ENCODE data around the gene CCDC148. TPM values are rescaled to one million over a fixed set of nuclear protein-coding genes. Genes with fewer than 3 reads are reported as not detected.
"Not testable (repeated sequence)": the region's sequence is repeated elsewhere in the genome, so short reads cannot be mapped to it uniquely, and the experiment has no call there.

The CCDC148 gene
- total RNA-seq, 2 experiments from 2014 or later, result 0.15 TPM; not detected in 1

DNA sequence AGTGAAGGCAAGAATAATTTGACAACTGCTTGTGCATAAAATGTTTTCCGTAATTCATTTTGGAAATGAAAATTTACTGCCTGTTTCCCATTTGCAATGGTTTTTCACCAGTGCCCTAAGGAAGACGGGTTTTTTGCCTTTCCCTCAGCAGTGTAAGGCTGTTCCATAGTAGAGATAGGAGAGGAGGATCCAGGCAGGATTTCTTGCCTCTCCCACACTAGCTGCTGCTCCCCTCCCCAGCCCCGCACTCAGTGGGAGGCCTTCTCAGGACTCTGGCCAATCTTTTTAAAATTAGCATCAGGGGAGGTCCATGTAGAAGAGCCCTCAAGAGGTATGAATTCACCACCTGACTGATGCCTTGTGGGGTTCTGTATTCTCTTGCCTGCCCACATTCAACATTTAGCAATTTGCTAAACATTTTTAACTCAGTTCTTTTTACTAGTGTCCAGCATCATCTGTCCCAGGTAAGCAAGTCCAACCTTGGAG lies 18.0 kb upstream of the CCDC148 start:
- H3K9me3 Mint-ChIP-seq, H3K27me3 Mint-ChIP-seq, POLR2A ChIA-PET, DNase-seq, H3K27ac Mint-ChIP-seq, H3K4me3 Mint-ChIP-seq: not testable (repeated sequence)
- Mint-ChIP-seq H3K36me3 (ENCODE audit: low read depth) (peaks cover 17% of the 10 kb centered on the region), H3K4me1 (peaks cover 18% of the 10 kb centered on the region)
- CTCF ChIA-PET, result interaction anchor here (0.6 kb wide), 1 partner anchor 616 kb away, joined by 3 read pairs; no protein-coding TSS in a partner anchor

DNA sequence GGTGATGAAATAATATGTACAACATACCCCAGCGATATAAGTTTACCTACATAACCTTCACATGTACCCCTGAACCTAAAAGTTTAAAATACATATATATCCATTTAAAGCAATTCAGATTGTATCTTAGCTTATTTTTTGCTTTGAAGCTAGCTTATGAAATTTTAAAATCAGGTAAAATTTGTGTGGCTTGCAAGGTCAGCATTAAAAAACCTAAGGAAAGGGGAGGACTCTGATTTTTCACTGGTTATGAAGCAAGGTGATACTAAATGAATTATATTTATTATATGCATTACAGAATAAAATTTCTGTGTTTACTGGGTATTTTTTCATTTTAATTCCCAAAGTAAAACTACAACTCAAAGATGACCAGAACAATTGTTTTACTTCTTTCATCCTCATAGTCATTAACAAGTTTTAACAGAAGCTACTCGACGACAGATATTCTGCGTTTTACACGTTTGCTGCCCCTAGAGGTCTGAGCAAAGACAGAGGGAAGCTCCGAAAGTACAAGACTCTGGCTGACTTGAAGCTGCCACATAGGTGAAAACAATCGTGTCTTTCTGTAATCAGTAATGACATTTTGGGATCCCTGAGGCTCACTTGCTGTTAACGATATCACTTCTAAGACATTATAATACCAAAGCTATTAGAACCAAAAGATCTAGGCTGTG lies 17.3 kb upstream of the CCDC148 start:
- H3K36me3 Mint-ChIP-seq (ENCODE audit: low read depth), result peaks cover 20% of the 10 kb centered on the region
- CTCF ChIA-PET, result interaction anchor here (0.6 to 0.8 kb wide), 2 partner anchors 20 to 616 kb away, joined by 3 read pairs; no protein-coding TSS in a partner anchor
- no peaks in the 10 kb centered on the region for H3K9me3 Mint-ChIP-seq
- no peak overlapping the region for H3K4me3 Mint-ChIP-seq
- no peak overlapping the region for H3K27ac Mint-ChIP-seq
- POLR2A ChIA-PET, result no interaction called here
- H3K27me3 Mint-ChIP-seq, result no peaks in the 10 kb centered on the region
- H3K4me1 Mint-ChIP-seq, result peaks cover 18% of the 10 kb centered on the region
- no peak for DNase-seq

DNA sequence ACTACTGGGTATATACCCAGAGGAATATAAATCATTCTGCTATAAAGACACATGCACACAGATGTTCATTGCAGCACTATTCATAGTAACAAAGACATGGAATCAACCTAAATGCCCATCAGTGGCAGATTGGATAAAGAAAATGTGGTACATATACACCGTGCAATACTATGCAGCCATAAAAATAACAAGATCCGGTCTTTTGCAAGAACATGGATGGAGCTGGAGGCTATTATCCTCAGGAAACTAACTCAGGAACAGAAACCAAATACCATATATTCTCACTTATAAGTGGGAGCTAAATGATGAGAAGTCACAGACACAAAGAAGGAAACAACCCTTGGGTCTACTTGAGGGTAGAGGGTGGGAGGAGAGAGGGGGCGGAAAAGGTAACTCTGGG lies 16.7 kb upstream of the CCDC148 start:
- DNase-seq, H3K4me3 Mint-ChIP-seq, POLR2A ChIA-PET, H3K27me3 Mint-ChIP-seq, H3K27ac Mint-ChIP-seq, H3K9me3 Mint-ChIP-seq: not testable (repeated sequence)
- peaks cover 16% of the 10 kb centered on the region for H3K4me1 Mint-ChIP-seq
- CTCF ChIA-PET, result interaction anchor here (0.8 kb wide), 1 partner anchor 20 kb away, joined by 3 read pairs; no protein-coding TSS in a partner anchor
- peaks cover 20% of the 10 kb centered on the region for H3K36me3 Mint-ChIP-seq (ENCODE audit: low read depth)

DNA sequence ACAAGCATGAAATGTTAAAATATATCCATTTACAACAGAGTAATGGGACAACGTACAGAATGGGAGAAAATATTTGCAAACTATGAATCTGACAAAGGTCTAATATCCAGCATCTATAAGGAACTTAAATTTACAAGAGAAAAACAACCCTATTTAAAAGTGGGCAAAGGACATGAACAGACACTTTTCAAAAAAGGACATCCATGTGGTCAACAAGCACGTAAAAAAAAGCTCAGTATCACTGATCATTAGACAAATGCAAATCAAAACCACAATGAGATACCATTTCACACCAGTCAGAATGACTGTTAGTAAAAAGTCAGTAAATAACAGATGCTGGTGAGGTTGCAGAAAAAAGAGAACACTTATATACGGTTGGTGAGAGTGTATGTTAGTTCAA lies 16.3 kb upstream of the CCDC148 start:
- DNase-seq, POLR2A ChIA-PET: not testable (repeated sequence)
- CTCF ChIA-PET, result interaction anchor here (0.8 kb wide), 1 partner anchor 21 kb away, joined by 3 read pairs; no protein-coding TSS in a partner anchor

DNA sequence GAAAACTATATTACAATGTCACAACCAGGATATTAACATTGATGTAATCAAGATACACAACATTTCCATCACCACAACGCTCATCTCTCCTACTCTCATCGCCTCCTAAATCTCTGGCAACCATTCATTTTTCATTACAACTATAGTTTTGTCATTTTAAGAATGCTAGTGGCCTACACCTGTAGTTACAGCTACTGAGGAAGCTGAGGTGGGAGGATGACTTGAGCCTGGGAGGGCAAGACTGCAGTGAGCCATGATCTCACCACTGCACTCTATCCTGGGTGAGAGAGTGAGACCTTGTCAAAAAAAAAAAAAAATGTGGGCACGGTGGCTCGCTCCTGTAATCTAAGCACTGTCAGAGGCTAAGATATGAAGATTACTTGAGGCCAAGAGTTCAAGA lies 10.7 kb upstream of the CCDC148 start:
- H3K4me1 Mint-ChIP-seq, result no peaks in the 10 kb centered on the region
- peaks cover 17% of the 10 kb centered on the region for H3K36me3 Mint-ChIP-seq (ENCODE audit: low read depth)
- H3K4me3 Mint-ChIP-seq, result no peak overlapping the region
- no peaks in the 10 kb centered on the region for H3K9me3 Mint-ChIP-seq
- DNase-seq, result no peak
- H3K27me3 Mint-ChIP-seq, result no peaks in the 10 kb centered on the region
- H3K27ac Mint-ChIP-seq, result no peak overlapping the region
- ChIA-PET CTCF (interaction anchor here (2.0 kb wide), 1 partner anchor 10 kb away, joined by 5 read pairs; the partner anchor contains the start of genes CCDC148 and PKP4), POLR2A (no interaction called here)

More for the DNA sequence above, 16.3 kb upstream of the CCDC148 start:
- Mint-ChIP-seq H3K36me3 (ENCODE audit: low read depth) (peaks cover 20% of the 10 kb centered on the region), H3K4me1 (peaks cover 13% of the 10 kb centered on the region)
- H3K9me3 Mint-ChIP-seq, H3K4me3 Mint-ChIP-seq, H3K27me3 Mint-ChIP-seq, H3K27ac Mint-ChIP-seq: not testable (repeated sequence)

DNA sequence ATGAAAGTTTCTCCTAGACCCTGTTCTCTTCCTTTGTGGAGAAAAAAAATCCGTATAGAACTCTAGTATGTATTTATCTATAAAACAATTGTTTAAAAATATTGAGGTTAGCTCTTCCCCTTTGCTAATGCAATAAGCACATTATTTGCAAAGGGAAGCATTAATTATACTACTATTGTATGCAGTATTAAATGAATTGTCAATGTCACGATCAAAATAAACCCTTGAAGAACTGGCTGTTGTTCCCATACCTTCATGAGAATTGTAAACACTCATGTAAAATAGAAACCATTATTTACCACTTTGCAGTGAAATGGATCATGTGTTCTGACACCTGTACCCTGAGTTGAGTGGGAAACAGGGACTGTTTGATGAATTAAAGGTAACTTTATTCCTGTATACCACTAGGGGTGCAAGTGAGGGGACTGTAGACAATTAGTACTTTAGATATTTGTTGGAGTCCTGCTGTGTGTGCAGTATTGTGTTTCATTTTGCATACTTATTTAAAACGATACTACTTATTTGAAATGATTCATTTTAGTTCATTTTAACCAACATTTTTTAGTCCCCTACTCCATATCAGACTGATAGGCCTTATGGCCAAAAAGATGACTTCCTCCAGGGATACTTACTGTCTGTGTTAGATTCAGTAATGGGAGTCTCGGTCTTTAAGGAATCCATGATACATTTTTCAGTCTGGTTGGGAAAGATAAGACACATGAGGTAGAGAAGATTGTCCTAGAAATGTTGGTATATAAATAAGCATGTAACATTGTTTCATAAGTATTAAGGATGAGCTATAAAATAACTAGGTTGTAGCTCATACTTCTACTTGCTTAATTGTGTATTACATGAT lies 8.1 kb upstream of the CCDC148 start:
- H3K4me3 Mint-ChIP-seq, result no peak overlapping the region
- no peaks in the 10 kb centered on the region for H3K9me3 Mint-ChIP-seq
- peaks cover 10% of the 10 kb centered on the region for H3K36me3 Mint-ChIP-seq (ENCODE audit: low read depth)
- H3K4me1 Mint-ChIP-seq, result peaks cover 8% of the 10 kb centered on the region
- DNase-seq, result no peak
- H3K27me3 Mint-ChIP-seq, result no peaks in the 10 kb centered on the region
- H3K27ac Mint-ChIP-seq, result no peak overlapping the region
- ChIA-PET CTCF (no interaction called here), POLR2A (no interaction called here)

DNA sequence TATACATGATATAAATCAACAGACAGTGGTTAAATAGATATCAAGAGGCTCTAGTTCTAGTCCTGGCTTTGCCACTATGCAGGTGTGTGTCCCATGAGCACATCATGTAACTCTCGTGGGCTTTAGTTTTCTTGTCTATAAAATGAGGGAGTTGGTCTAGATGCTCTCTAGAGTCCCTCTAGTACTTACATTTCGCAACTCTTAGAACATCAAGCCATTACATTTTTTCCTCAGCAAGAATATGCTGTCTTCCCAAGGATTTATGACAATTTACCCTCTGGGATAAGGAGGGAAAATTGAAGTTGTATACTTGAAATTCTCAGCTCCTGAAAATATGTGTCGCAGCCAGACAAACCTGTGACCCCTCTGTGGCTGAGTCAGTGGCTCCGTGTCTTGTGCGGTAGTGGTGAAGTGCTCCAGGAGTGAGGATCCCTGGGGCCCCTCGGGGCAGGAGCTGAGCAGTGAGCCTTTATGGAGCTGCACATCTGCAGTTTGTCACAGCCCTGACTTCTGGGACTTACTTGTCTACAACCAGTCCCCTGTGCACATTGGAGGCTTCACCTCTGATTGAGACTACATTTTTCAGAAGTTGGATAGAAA lies 7.0 kb upstream of the CCDC148 start:
- CTCF ChIA-PET, result no interaction called here
- DNase-seq, result no peak
- Mint-ChIP-seq H3K27me3 (peaks cover under 1% of the 10 kb centered on the region), H3K36me3 (ENCODE audit: low read depth) (peaks cover 7% of the 10 kb centered on the region), H3K9me3 (no peaks in the 10 kb centered on the region), H3K27ac (no peak overlapping the region), H3K4me1 (peaks cover 9% of the 10 kb centered on the region), H3K4me3 (no peak overlapping the region)
- POLR2A ChIA-PET, result no interaction called here

DNA sequence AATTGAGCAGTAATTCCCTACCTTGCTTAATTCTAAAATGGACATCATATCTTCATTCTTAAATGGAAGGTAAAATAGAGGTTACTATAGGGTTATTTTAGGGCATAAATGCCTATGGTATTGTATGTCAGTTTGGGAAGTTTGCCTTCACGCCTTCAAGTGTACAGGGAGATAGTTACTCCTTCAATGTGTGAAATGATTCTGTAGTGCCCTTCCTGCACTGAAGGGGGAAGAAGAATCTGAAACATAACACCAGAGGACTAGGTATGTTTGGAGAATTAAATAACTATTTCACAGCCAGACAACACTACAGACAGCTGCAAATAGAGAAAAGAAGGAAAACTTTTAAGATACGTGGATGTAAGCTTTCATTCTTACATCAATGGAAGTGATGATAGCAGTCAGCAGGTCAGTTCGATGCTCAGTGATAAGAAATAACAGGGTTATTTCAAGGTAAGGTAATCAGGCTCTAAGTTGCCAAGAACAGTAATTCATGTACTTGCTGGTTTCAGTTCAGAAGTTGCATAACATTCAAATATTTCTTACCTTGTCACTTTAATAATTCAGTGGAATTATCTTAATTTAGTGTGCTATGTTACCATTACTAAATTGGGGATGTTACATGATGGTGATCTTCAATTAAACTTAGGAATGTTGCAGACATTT lies 4.2 kb upstream of the CCDC148 start:
- CTCF ChIA-PET, result no interaction called here
- Mint-ChIP-seq H3K4me1 (peaks cover 22% of the 10 kb centered on the region), H3K4me3 (no peak overlapping the region), H3K9me3 (no peaks in the 10 kb centered on the region), H3K36me3 (ENCODE audit: low read depth) (peaks cover 10% of the 10 kb centered on the region), H3K27me3 (peaks cover 5% of the 10 kb centered on the region), H3K27ac (no peak overlapping the region)
- POLR2A ChIA-PET, result no interaction called here
- no peak for DNase-seq

DNA sequence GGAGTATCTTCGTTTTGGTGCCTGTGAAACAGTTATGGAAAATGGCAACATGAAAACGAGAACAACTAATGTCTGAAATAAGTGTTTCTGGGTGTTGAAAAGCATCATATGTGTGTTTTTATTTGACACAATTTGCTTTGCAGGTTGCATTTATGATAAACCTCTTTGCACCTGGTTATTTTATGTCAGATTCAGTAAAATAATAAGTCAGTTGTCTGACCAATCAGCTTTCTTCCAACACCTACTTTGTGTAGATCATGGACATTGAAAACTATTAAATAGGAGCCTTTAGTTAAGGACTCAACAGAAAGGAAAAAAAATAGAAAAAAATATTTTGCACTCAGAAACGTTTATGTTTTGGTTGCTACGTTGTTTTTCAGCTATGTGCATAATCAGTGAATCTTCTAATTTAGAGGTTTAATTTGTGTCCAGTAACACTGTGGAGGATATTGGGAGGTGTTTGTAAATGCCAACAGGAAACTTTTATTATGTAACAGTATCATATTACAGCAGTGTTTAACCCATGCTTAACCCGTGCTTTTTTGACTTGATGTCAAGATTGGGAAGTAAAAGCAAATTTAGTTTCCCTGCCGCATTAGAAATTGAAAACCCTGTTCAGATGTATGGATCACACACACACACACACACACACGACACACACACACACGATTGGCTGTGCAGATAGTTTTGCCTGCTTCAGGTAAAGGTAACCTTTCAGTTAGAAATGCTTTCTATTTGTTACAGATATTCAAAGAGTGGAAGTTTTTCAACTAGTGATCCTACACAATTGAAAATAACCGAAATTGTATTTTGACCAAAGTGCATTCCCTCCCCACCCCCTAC lies 2.8 kb upstream of the CCDC148 start:
- H3K27ac Mint-ChIP-seq, result no peak overlapping the region
- H3K4me1 Mint-ChIP-seq, result peaks cover 24% of the 10 kb centered on the region
- no peaks in the 10 kb centered on the region for H3K9me3 Mint-ChIP-seq
- POLR2A ChIA-PET, result no interaction called here
- peak overlapping the region; percentile 93 for H3K4me3 Mint-ChIP-seq
- no peak for DNase-seq
- CTCF ChIA-PET, result interaction anchor here (0.7 to 1.5 kb wide), 2 partner anchors 14 to 81 kb away, joined by 3 read pairs; no protein-coding TSS in a partner anchor
- peaks cover 15% of the 10 kb centered on the region for H3K27me3 Mint-ChIP-seq
- H3K36me3 Mint-ChIP-seq (ENCODE audit: low read depth), result peaks cover 10% of the 10 kb centered on the region

DNA sequence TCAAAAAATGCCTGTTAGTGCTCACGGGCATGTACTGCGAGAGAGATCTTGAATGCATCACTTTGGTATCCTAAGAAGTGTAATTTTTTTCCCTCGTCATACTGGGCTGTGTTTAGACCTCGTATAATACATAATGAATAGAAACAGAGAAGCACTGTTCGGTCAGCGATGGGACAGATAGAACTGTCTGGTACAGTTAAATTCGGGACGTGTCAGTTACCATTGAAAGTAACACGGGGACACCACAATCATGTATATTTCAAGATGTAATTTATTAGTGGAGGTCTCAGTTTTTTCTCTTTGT lies 2.0 kb upstream of the CCDC148 start:
- H3K9me3 Mint-ChIP-seq, result no peaks in the 10 kb centered on the region

DNA sequence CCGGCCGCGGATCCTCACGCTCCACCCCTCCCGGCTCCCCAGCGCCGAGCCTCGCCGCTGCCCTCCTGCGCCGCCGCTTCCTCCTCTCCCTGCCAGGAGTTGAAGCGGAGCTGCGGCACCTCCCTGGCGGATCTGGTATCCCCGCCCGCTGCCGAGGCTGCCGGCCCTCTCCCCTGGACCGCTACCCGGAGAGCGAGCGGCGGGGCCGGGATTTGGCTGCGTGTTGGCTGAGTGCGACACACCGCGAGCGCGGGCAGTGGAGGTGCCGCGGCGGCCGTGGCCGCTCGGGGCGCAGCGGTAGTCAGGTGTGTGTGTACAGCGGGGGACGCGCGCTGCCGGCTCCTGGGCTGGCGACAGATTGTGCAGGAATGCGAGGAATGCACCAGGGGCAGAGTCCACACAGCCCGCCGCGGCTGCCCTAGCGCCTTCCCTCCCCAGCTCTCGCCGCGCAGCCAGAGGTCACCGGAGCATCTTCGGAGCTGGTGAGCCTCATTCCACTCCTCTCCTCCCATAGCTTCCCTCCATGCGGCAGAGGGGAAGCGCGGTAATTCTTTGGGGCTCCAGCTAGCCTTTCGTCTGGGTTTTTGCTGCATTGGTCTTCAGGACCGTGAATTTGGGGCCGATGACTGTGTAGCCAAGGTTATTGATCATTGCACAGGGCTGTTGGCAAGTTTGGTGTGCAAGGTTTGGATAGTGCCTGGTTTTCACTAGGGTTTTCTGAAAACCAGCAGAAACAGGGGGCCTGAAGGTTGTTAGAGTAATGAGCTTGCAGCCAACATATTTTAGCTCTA lies 1.5 kb upstream of the CCDC148 start:
- ChIA-PET CTCF (interaction anchor here (1.3 to 1.5 kb wide), 3 partner anchors 10 to 673 kb away, joined by 3 to 5 read pairs (median 3); no protein-coding TSS in a partner anchor), POLR2A (no interaction called here)
- Mint-ChIP-seq H3K36me3 (ENCODE audit: low read depth) (peaks cover 10% of the 10 kb centered on the region), H3K9me3 (no peaks in the 10 kb centered on the region), H3K27me3 (peaks cover 26% of the 10 kb centered on the region), H3K27ac (peak overlapping the region; percentile 87), H3K4me3 (peak overlapping the region; percentile 93), H3K4me1 (peaks cover 24% of the 10 kb centered on the region)
- peak; percentile 57 for DNase-seq

More for the DNA sequence above, 2.0 kb upstream of the CCDC148 start:
- Mint-ChIP-seq H3K4me1 (peaks cover 24% of the 10 kb centered on the region), H3K36me3 (ENCODE audit: low read depth) (peaks cover 10% of the 10 kb centered on the region), H3K27ac (no peak overlapping the region), H3K27me3 (peaks cover 23% of the 10 kb centered on the region), H3K4me3 (peak overlapping the region; percentile 93)
- no peak for DNase-seq
- POLR2A ChIA-PET, result no interaction called here
- CTCF ChIA-PET, result interaction anchor here (0.7 to 1.5 kb wide), 2 partner anchors 13 to 82 kb away, joined by 3 read pairs; no protein-coding TSS in a partner anchor
